Measurements from ENCODE around the gene SELENOO.

DNA sequence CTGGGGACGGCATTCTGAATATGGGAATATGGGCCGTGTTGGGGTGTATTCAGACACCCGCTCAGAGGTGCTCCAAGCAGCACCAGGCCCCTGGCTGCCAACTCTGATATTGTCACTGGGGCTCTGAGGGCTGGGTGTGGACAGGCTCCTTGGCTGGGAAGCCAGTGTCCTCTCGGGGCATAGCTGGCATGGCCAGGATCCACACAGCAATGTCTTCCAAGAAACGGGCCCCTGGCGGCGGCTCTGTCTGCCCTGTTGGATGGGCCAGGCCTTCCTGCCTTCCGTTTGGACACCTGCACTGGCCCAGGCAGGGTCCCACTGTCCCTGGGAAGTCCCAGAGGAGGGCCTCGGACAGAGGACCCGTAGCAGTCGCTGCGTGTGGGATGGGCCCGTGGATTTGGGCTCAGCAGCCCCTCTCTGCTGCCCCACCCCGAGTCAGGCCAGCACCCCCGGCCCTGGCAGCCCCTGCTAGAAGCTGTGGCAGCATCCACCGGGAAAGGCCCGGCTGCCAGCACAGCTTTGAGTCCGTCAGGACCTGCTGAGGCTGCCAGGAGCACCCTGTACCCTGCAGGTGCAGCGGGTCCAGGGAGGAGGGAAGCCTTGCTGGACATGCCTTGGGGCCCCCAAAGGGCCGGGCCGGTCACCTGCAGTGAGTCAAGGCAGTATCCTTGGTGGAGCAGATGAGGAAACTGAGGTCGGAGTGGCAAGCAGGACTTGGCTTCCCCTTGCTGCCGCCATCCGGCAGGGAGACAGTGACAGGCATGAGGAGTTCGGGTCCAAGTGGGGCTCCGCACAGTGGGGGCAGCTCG is 26.2 kb upstream of the SELENOO start:
- TF ChIP-seq, protein P1, sequence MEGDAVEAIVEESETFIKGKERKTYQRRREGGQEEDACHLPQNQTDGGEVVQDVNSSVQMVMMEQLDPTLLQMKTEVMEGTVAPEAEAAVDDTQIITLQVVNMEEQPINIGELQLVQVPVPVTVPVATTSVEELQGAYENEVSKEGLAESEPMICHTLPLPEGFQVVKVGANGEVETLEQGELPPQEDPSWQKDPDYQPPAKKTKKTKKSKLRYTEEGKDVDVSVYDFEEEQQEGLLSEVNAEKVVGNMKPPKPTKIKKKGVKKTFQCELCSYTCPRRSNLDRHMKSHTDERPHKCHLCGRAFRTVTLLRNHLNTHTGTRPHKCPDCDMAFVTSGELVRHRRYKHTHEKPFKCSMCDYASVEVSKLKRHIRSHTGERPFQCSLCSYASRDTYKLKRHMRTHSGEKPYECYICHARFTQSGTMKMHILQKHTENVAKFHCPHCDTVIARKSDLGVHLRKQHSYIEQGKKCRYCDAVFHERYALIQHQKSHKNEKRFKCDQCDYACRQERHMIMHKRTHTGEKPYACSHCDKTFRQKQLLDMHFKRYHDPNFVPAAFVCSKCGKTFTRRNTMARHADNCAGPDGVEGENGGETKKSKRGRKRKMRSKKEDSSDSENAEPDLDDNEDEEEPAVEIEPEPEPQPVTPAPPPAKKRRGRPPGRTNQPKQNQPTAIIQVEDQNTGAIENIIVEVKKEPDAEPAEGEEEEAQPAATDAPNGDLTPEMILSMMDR (IDR thresholded peaks at IDR 0.05): no peak
- no peak for TF ChIP-seq ZFX (IDR thresholded peaks at IDR 0.05; ENCODE audit: borderline replicate concordance)
